GM12801 (cell line): ENCODE measurements around the gene PTPRT.

Experiments used
- TF ChIP-seq, protein P1 (sequence below): IDR thresholded peaks from one replicate; pipeline ENCODE4 v1.5.1; 2011; ENCODE audit warnings: control low read depth; ENCODE audit not compliant: insufficient read length; ENCODE audit errors: extremely low read depth

PTPRT gene

DNA sequence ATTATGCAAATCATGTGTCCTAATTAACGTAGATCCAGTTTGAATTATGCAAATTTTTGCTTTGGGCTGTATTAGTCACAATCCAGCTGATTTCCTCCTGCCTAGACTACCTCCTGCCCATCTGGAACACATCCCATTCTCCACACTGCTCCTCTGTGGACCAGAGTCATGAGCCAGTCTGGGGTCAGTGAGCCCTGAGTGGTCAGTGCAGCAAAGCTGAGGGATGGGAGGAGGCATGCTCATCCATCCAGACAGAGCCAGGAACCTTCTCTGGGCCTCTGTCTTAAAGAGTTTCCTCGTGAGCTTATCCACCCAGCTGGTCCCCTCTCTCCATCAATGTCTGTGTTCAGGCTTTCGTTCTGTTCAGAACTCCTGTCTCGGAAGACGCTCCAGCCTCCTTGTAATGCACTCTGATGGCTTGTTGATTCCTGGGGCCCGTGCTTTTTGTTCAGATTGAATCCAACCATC lies 747.8 kb downstream of the PTPRT start:
- TF ChIP-seq, protein P1, sequence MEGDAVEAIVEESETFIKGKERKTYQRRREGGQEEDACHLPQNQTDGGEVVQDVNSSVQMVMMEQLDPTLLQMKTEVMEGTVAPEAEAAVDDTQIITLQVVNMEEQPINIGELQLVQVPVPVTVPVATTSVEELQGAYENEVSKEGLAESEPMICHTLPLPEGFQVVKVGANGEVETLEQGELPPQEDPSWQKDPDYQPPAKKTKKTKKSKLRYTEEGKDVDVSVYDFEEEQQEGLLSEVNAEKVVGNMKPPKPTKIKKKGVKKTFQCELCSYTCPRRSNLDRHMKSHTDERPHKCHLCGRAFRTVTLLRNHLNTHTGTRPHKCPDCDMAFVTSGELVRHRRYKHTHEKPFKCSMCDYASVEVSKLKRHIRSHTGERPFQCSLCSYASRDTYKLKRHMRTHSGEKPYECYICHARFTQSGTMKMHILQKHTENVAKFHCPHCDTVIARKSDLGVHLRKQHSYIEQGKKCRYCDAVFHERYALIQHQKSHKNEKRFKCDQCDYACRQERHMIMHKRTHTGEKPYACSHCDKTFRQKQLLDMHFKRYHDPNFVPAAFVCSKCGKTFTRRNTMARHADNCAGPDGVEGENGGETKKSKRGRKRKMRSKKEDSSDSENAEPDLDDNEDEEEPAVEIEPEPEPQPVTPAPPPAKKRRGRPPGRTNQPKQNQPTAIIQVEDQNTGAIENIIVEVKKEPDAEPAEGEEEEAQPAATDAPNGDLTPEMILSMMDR: no peak

DNA sequence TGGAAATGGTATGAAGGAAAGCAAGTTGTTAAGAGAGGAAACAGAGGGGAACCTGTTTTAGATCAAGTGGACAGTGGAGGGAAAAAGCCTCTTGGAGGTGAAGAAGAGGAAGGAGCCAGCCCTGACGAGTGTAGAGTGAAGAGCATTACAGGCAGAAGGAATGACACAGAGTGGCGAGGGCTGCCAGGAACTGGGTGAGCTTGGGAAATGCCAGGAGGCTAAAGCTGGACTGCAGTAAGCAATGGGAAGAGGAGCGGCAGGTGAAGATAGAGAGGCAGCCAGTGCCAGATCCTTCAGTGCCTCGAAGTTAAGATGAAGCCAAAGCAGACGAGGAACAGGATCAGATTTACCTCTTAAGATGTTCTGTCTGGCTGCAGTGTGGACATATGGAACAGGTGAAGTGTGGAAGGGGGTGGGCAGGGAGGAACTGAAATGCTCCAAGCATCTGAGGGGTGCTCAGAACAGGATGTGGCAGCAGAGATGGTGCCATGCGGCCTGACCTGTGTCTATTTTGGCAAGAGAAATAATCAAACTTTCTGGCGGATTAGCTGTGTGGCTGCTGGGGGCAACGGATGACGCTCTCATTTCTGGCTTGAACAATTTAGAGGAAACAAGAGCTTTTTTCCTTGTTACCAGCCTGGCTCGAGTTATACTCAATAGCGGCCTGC lies 748.4 kb downstream of the PTPRT start:
- TF ChIP-seq, protein P1: no peak

DNA sequence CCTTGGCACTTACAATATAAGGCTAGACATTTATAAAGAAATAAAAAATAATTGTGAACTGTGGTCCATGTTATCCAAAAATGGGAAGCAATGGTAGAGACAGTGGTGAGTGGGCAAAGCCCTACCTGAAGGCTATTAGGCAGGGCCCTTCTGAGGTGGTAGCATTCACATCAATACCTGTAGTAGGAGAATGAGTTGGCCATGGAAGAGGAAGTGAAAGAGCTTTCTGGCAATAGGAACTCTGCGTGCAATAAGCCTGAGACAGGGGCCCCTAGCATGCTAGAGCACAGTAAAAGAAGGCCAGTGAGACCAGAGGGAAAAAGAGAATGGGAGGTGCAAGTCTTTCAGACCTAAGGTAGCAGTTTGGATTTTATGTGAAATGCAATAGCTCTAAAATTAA lies 754.5 kb downstream of the PTPRT start:
- TF ChIP-seq, protein P1: no peak

DNA sequence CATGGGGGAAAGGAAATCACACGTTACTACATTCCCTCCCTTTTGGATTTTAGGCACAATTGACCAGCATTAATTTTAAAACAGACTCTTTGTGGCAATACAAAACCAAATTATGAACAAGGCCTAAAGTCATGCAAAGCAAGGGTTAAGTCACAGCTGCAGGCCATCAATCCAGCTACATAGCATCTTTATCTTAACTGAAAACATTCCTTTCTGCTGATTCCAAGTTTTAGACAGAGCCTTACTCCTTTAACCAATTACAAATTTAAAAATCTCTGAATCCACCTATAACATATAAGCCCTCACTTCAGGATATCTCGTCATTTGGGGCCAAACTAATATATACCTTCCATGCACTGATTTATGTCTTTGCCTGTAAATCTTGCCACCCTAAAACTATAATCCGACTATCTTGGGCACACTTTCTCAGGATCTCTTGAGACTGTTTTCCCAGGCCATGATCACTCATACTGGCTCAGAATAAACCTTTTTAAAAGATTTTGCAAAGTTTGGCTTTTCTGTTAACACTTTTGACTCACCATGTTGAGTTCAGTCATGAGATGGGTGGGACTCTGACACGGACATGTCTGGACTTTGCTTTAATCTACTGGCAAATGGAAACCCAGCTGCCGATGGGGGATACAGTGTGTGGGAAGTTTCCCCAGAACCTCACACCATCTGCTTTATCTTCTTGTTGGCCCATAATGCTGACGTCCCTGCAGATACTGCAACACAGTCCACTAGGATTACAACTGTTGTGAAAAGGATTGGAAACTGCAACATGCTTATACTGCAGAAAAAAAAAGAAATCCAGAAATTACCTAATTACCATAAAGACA lies 757.0 kb downstream of the PTPRT start:
- TF ChIP-seq, protein P1: no peak

DNA sequence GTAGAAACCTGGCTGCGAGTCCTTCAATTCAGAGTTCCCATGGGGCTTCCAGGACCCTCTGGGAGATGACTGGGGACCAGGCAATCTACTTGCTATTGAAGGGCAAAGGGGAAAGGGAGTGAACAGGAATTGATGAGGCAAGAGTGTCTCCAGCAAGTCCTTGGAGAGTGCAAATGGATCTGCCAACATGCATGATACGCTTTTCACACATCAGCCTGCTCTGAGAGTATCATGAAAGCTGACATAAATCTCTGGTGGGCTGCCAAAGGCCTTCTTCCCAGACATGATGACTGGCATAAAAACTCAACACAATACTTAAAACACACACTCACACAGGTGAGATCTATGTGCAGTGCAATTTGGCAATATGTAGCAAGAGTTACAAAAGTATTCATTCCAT lies 759.1 kb downstream of the PTPRT start:
- TF ChIP-seq, protein P1: no peak

DNA sequence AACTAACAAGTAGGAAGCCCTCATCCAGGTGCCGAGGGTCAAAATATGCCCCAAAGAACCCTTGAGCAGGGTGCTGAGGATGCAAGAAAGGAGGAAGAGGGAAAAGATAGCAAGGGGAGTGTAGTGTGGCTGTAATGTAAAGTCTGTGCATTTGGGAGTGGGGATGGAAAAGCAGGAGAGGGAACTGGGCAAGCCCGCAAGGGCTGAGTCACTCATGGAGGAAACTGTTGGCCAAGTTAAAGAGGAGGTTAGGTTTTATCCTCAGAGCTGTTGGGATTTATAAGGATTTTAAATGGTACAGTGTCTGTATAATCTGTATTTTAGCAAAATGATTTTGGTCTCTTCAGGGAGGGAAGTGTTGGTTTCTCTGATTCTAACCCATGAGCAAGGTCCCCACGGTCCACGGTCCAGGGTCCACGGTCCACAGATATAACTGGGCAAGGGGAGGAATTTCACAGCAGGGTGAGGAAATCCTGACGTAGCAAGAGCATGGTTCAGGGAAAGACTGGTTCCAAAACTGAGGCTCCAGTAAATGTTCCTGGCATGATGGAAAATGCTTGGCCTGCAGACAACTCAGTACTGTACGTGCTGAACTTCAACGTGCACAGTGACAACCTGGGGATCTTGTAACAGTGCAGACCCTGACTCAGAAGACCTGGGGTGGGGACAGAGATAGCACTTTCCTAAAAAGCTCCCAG lies 759.8 kb downstream of the PTPRT start:
- TF ChIP-seq, protein P1: no peak
